Uterus (tissue), 4 donors: ENCODE data around the gene NRG3. TPM values are rescaled to one million over a fixed set of nuclear protein-coding genes. Genes with fewer than 3 reads are reported as not detected.

Experiments
- DNase-seq, 2 donors: peaks; one replicate each; pipeline ENCODE4 v3.0.0-alpha.2; 2019 to 2020
- H3K27ac ChIP-seq, 2 donors: fragments of 200-600 bp; sonication (generic); 1 replicate in 1 of 2; 2 replicates in 1 of 2; pipeline ENCODE4 v1.5.1; 2016 to 2018
- H3K27me3 ChIP-seq, 2 donors: fragments of 200-600 bp; sonication (generic); one replicate each; pipeline ENCODE4 v1.5.1; 2018 to 2019; ENCODE audit warnings: control low read depth in 1 of 2
- H3K36me3 ChIP-seq, 2 donors: fragments of 200-600 bp; sonication (generic); one replicate each; pipeline ENCODE4 v1.5.1; 2019; ENCODE audit warnings: control low read depth in 1 of 2
- H3K4me1 ChIP-seq, 2 donors: fragments of 200-600 bp; sonication (generic); one replicate each; pipeline ENCODE4 v1.5.1; 2018 to 2019; ENCODE audit warnings: control low read depth in 1 of 2
- H3K4me3 ChIP-seq, 2 donors: fragments of 200-600 bp; sonication (generic); 1 replicate in 1 of 2; 2 replicates in 1 of 2; pipeline ENCODE4 v1.5.1; 2018 to 2019; ENCODE audit warnings: mild to moderate bottlenecking in 1 of 2
- H3K9me3 ChIP-seq, 2 donors: fragments of 200-600 bp; sonication (generic); one replicate each; pipeline ENCODE4 v1.5.1; 2019; ENCODE audit warnings: control low read depth in 1 of 2
- POLR2A ChIP-seq, 2 donors: fragments of 450-650 bp; IDR thresholded peaks; one replicate each; pipeline ENCODE4 v1.6.1; 2016; ENCODE audit warnings: antibody characterized with exemption in 2 of 2, mild to moderate bottlenecking in 1 of 2, moderate library complexity in 1 of 2
- intact Hi-C: fragments of 100-400 bp; cut with DNase I; formaldehyde crosslinking; loops from one replicate; pipeline ENCODE4 v1.15.1; 2023; ENCODE audit warnings: low total_unique reads
- total RNA-seq, 4 donors: library from RNA; depleted of rRNA in 3 of 4; stranded (reverse); fragments of >200 nt in 3 of 4; gene quantifications; one replicate each; pipeline versions ENCODE4 v1.1.0 to v1.2.4, GENCODE V29; 2014 to 2023
- TF ChIP-seq, protein P1 (sequence below), 4 experiments: fragments of 200-600 bp in 2 of 4; fragments of 450-650 bp in 2 of 4; sonication (generic) in 2 of 4; IDR thresholded peaks; one replicate each; pipeline ENCODE4 v1.5.1; 2016 to 2019; ENCODE audit warnings: antibody characterized with exemption in 4 of 4, mild to moderate bottlenecking in 2 of 4, moderate library complexity in 1 of 4
- donor health status: DM: yes; HTN: yes; CAD: no.

Gene NRG3
- total RNA-seq, 4 donors from 2014 or later: 0.27 to 1.0 TPM; not detected in 2

DNA sequence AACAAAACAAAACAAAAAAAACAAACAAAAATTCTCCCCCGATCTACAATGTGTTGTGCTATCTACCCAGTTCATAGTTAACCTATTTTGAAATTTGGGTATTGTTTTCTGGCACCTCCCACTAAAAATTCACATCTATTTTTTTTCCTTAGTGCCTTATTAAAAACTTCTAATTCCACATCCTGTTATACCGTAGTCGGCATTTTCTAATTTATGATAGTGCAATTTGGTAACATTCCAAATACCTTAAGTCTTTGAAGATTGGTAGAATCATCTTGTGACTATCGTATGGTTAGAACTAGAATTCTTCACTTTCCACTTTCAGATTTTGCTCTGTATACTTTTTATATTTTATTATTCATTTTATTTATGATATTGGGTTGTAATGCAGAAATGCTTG is 4.5 kb upstream of the NRG3 start:
- H3K4me3 ChIP-seq: no peak overlapping the region
- intact Hi-C loops: no loop called here
- TF ChIP-seq, protein P1, sequence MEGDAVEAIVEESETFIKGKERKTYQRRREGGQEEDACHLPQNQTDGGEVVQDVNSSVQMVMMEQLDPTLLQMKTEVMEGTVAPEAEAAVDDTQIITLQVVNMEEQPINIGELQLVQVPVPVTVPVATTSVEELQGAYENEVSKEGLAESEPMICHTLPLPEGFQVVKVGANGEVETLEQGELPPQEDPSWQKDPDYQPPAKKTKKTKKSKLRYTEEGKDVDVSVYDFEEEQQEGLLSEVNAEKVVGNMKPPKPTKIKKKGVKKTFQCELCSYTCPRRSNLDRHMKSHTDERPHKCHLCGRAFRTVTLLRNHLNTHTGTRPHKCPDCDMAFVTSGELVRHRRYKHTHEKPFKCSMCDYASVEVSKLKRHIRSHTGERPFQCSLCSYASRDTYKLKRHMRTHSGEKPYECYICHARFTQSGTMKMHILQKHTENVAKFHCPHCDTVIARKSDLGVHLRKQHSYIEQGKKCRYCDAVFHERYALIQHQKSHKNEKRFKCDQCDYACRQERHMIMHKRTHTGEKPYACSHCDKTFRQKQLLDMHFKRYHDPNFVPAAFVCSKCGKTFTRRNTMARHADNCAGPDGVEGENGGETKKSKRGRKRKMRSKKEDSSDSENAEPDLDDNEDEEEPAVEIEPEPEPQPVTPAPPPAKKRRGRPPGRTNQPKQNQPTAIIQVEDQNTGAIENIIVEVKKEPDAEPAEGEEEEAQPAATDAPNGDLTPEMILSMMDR (IDR thresholded peaks at IDR 0.05): no peak
- peaks cover 0 to 13% of the 10 kb centered on the region in 2 donors for H3K4me1 ChIP-seq
- DNase-seq: no peak
- H3K27ac ChIP-seq: no peak overlapping the region
- H3K9me3 ChIP-seq: no peaks in the 10 kb centered on the region
- no peaks in the 10 kb centered on the region for H3K36me3 ChIP-seq
- peaks cover 0 to under 1% of the 10 kb centered on the region in 2 donors for H3K27me3 ChIP-seq

DNA sequence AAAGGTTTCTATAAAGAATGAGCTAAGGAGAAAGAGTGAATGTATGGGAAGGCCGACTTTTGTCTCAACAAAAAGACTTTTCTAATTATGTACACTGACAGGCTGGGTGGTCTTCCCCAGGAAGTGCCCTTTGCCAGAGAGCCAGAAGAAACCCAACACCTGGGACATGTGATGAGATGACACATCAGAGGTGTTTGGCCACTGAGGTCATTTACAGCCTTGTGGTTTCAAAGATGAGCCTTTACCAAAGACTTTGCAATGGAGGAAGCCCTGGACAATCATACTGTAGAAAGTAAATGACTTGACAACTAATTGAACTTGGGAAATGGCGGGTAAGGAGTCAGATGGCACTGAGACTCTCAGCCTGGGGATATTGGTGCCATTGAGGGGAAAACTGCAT is 3.4 kb upstream of the NRG3 start:
- TF ChIP-seq, protein P1 (IDR thresholded peaks at IDR 0.05): no peak
- TF ChIP-seq POLR2A (IDR thresholded peaks at IDR 0.05): no peak
- Histone ChIP-seq H3K9me3 (no peaks in the 10 kb centered on the region), H3K4me3 (no peak overlapping the region), H3K27ac (no peak overlapping the region), H3K36me3 (no peaks in the 10 kb centered on the region), H3K27me3 (peaks cover 2 to 12% of the 10 kb centered on the region in 2 donors), H3K4me1 (peaks cover 0 to 15% of the 10 kb centered on the region in 2 donors)
- DNase-seq: no peak
- intact Hi-C loops: no loop called here

DNA sequence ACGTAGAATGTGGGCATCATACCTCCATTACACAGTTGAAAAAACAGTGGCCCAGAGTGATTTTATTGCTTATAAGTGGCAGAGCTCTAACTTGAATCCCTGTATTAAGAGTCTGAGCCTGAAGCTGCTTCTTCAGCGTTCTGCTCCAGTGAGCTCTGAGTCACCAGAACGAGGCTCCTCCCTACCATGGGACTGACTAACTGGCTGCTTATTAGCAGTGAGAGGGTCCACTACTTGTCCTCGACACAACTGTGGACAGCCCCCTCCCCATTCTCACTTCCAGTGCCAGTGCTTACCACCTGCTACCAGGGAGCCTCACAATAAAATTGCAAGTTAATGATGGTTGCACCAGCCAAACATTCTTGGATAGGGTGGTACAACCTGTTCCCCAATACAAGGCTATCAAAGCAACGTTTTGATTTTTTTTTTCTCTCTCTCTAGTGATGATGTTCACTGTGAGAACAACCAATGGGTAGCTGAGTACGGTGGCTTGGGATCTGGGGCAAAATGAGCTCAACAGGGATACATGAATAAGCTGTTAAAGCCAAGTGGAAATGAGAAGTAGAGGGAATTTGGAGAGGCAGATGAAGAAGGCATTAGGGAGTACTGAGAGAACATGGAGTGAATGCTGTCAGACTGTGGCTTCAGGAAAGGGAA is 2.7 kb upstream of the NRG3 start:
- H3K4me3 ChIP-seq: no peak overlapping the region
- peaks cover 0 to 15% of the 10 kb centered on the region in 2 donors for H3K4me1 ChIP-seq
- no peaks in the 10 kb centered on the region for H3K36me3 ChIP-seq
- TF ChIP-seq POLR2A (IDR thresholded peaks at IDR 0.05): no peak
- TF ChIP-seq, protein P1 (IDR thresholded peaks at IDR 0.05): no peak
- H3K9me3 ChIP-seq: no peaks in the 10 kb centered on the region
- DNase-seq: no peak
- peaks cover 4 to 16% of the 10 kb centered on the region in 2 donors for H3K27me3 ChIP-seq
- no peak overlapping the region for H3K27ac ChIP-seq
- intact Hi-C loops: no loop called here

DNA sequence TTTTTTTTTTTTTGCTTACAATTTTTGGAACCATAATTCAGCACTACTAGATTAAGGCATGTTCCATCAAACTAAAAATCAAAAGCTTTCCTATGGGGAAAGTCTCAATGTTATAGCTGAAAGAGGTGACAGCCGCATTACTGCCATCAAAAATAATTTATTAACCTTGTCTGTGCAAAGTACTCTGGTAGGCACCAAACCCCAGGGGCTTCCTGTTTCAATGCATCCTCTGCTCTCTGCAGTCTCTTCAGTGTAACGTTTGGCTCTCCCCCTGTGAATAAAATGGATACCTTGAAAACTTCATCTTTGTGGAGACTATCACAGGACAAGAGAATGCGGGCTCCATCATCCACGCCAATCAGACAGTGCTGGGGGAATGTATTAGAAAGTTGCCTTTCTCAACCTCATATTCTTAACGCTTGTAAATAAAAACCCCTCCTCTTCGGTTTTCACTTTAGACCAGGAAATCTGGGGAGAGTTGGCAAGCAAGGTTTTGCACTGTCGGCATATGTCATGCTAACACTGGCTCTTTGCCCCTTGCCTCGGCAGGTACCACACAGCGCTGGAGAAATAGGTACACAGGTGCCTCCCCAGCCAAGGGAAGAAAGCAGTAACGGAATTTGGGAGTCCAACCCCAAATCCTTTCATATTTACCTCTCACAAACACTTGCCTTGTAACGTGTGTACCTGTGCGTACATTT is 1.6 kb upstream of the NRG3 start:
- H3K9me3 ChIP-seq: no peaks in the 10 kb centered on the region
- no peaks in the 10 kb centered on the region for H3K36me3 ChIP-seq
- intact Hi-C loops: no loop called here
- TF ChIP-seq POLR2A (IDR thresholded peaks at IDR 0.05): no peak
- TF ChIP-seq, protein P1 (IDR thresholded peaks at IDR 0.05): no peak
- no peak overlapping the region for H3K27ac ChIP-seq
- no peak for DNase-seq
- H3K4me3 ChIP-seq: no peak overlapping the region
- H3K4me1 ChIP-seq: peaks cover 0 to 15% of the 10 kb centered on the region in 2 donors
- peaks cover 4 to 26% of the 10 kb centered on the region in 2 donors for H3K27me3 ChIP-seq
